ENCODE results near the gene NHSL2.

The NHSL2 gene

GRCh38 chrX:71994601-71995000 is 84.0 kb downstream of the NHSL2 start:
- Histone ChIP-seq H3K4me3 (IDR thresholded peaks at IDR 0.05; ENCODE audit: insufficient read depth, low read depth, low read length) (no peak overlapping the region), H3K36me3 (ENCODE audit: insufficient read depth) (no peaks in the 10 kb centered on the region), H3K27me3 (ENCODE audit: insufficient read depth, low read depth) (no peaks in the 10 kb centered on the region), H3K4me2 (no peak overlapping the region), H2AFZ (ENCODE audit: low read depth) (no peak overlapping the region), H3K27ac (no peak overlapping the region), H4K20me1 (ENCODE audit: insufficient read depth) (no peaks in the 10 kb centered on the region), H3K9ac (no peak overlapping the region), H3K79me2 (ENCODE audit: insufficient read depth, low read depth) (no peaks in the 10 kb centered on the region), H3K4me1 (ENCODE audit: low read depth, poor library complexity, severe bottlenecking) (peaks cover 5% of the 10 kb centered on the region)
- TF ChIP-seq, protein P1, sequence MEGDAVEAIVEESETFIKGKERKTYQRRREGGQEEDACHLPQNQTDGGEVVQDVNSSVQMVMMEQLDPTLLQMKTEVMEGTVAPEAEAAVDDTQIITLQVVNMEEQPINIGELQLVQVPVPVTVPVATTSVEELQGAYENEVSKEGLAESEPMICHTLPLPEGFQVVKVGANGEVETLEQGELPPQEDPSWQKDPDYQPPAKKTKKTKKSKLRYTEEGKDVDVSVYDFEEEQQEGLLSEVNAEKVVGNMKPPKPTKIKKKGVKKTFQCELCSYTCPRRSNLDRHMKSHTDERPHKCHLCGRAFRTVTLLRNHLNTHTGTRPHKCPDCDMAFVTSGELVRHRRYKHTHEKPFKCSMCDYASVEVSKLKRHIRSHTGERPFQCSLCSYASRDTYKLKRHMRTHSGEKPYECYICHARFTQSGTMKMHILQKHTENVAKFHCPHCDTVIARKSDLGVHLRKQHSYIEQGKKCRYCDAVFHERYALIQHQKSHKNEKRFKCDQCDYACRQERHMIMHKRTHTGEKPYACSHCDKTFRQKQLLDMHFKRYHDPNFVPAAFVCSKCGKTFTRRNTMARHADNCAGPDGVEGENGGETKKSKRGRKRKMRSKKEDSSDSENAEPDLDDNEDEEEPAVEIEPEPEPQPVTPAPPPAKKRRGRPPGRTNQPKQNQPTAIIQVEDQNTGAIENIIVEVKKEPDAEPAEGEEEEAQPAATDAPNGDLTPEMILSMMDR (conservative IDR thresholded peaks at IDR 0.05; ENCODE audit: low read depth, low read length): no peak

- no peaks in the 10 kb centered on the region for H3K27me3 ChIP-seq (ENCODE audit: insufficient read depth, low read depth)
- no peaks in the 10 kb centered on the region for H3K79me2 ChIP-seq (ENCODE audit: insufficient read depth, low read depth)
- H3K4me3 ChIP-seq (IDR thresholded peaks at IDR 0.05; ENCODE audit: insufficient read depth, low read depth, low read length): no peak overlapping the region
- no peak overlapping the region for H2AFZ ChIP-seq (ENCODE audit: low read depth)
- TF ChIP-seq, protein P1 (conservative IDR thresholded peaks at IDR 0.05; ENCODE audit: low read depth, low read length): no peak
- H3K36me3 ChIP-seq (ENCODE audit: insufficient read depth): no peaks in the 10 kb centered on the region
- H3K27ac ChIP-seq: no peak overlapping the region
- H3K4me1 ChIP-seq (ENCODE audit: low read depth, poor library complexity, severe bottlenecking): peaks cover 5% of the 10 kb centered on the region
- no peak overlapping the region for H3K9ac ChIP-seq
- no peaks in the 10 kb centered on the region for H4K20me1 ChIP-seq (ENCODE audit: insufficient read depth)
- H3K4me2 ChIP-seq: no peak overlapping the region
These were observed 84.5 kb downstream of the NHSL2 start for GRCh38 chrX:71995122-71995521.

DNA sequence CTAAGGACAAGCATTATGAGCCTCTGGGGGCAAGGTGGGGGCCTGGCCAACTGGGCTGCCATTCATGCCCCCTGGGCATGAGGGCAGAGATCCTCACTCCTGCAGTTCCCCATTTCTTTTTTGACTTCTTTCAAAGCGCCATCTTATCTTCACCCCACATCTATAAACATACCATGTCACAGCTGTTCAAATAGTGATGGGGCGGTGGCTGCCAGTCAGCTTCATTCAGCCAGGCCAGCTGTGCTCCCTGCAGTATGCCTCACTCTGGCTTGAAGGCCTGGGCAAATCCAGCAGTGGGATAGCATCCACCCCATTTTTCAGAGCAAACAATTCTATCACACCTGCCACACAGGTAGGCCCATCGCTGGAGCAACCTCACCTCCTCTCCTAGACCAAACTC is 85.5 kb downstream of the NHSL2 start:
- Histone ChIP-seq H3K4me2 (no peak overlapping the region), H2AFZ (ENCODE audit: low read depth) (no peak overlapping the region), H3K4me1 (ENCODE audit: low read depth, poor library complexity, severe bottlenecking) (peaks cover 5% of the 10 kb centered on the region), H3K36me3 (ENCODE audit: insufficient read depth) (no peaks in the 10 kb centered on the region), H3K4me3 (IDR thresholded peaks at IDR 0.05; ENCODE audit: insufficient read depth, low read depth, low read length) (no peak overlapping the region), H3K27me3 (ENCODE audit: insufficient read depth, low read depth) (no peaks in the 10 kb centered on the region), H3K27ac (no peak overlapping the region), H3K79me2 (ENCODE audit: insufficient read depth, low read depth) (no peaks in the 10 kb centered on the region), H4K20me1 (ENCODE audit: insufficient read depth) (no peaks in the 10 kb centered on the region), H3K9ac (no peak overlapping the region)
- TF ChIP-seq, protein P1 (conservative IDR thresholded peaks at IDR 0.05; ENCODE audit: low read depth, low read length): no peak

GRCh38 chrX:71996826-71997225 is 86.2 kb downstream of the NHSL2 start:
- H3K79me2 ChIP-seq (ENCODE audit: insufficient read depth, low read depth): no peaks in the 10 kb centered on the region
- no peak overlapping the region for H2AFZ ChIP-seq (ENCODE audit: low read depth)
- TF ChIP-seq, protein P1 (conservative IDR thresholded peaks at IDR 0.05; ENCODE audit: low read depth, low read length): no peak
- peaks cover 5% of the 10 kb centered on the region for H3K4me1 ChIP-seq (ENCODE audit: low read depth, poor library complexity, severe bottlenecking)
- H3K27ac ChIP-seq: no peak overlapping the region
- H3K4me2 ChIP-seq: no peak overlapping the region
- H3K27me3 ChIP-seq (ENCODE audit: insufficient read depth, low read depth): no peaks in the 10 kb centered on the region
- no peaks in the 10 kb centered on the region for H4K20me1 ChIP-seq (ENCODE audit: insufficient read depth)
- no peak overlapping the region for H3K9ac ChIP-seq
- no peak overlapping the region for H3K4me3 ChIP-seq (IDR thresholded peaks at IDR 0.05; ENCODE audit: insufficient read depth, low read depth, low read length)
- no peaks in the 10 kb centered on the region for H3K36me3 ChIP-seq (ENCODE audit: insufficient read depth)

Data from KMS-11 (cell line).